ENCODE measurements around the gene SERTAD3.

GRCh38 chr19:40403262-40403984 is 40.7 kb downstream of the SERTAD3 start:
- TF ChIP-seq POLR2AphosphoS5 (IDR thresholded peaks at IDR 0.05) (no peak), CTCF (IDR thresholded peaks at IDR 0.05) (peak in 1 of 2 donors; percentile 5)
